ENCODE data around the gene GDF10. TPM values are rescaled to one million over a fixed set of nuclear protein-coding genes. Genes with fewer than 3 reads are reported as not detected.

Gene GDF10
- total and polyA plus RNA-seq, 2 donors (not counting 1 experiment from before 2014, with no cell fraction given): not detected

DNA sequence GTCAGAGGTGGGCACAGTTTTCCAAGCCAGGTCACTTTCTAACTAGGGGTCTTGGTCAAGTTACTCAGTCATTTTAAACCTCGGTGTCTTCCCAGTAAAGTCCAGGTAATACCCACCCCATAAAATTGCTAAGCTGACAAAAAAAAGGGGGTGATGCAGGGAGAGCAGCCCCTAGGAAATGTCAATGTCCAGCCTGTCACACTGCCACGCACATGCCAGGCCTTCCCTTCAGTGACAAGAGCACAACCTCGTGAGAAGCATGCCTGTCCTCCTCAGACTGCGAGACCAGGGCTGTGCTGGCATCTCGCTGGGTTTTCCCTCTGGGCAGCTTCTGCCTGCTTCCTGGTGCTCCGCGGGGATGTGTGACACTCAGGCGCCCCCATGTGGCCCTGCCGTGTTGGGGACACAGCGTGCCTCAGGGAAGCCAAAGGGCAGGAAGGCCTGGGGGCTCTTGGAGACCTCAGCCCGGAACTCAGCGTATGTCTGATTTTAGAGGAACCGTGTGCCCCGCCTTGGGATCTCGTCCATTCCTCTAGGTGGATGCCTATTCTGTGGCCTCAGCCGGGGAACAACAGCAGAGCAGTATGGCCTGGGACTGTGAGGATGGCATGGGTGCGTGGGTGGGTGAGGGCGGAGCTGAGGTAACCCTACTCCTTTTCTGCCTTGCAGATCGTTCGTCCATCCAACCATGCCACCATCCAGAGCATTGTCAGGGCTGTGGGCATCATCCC is 12.1 kb downstream of the GDF10 start:
- H3K9me3 Mint-ChIP-seq (ENCODE audit: insufficient read depth): no peaks in the 10 kb centered on the region
- 23% methylated on average over 17 of the region's 20 CpGs for whole genome bisulfite sequencing (ENCODE audit: insufficient coverage)
- H3K27ac Mint-ChIP-seq: no peak overlapping the region
- H3K36me3 ChIP-seq (replicated peaks in 1 of 2; ENCODE audit: control extremely low read depth in 1 of 2, control insufficient read depth in 1 of 2, extremely low read depth in 1 of 2, insufficient read depth in 2 of 2, low read length in 1 of 2): no peaks in the 10 kb centered on the region
- H3K79me2 ChIP-seq (ENCODE audit: control insufficient read depth, insufficient read depth, low read length): no peaks in the 10 kb centered on the region
- ATAC-seq (ENCODE audit: low read depth) (peak; percentile 63), DNase-seq (peak; percentile 77)
- H3K27me3 ChIP-seq (replicated peaks in 1 of 4; ENCODE audit: control extremely low read depth in 1 of 4, control insufficient read depth in 3 of 4, insufficient read depth in 4 of 4, low read length in 3 of 4): no peaks in the 10 kb centered on the region
- no peaks in the 10 kb centered on the region for H3K27me3 Mint-ChIP-seq
- no peak overlapping the region for H2AFZ ChIP-seq (ENCODE audit: insufficient read depth, low read depth, low read length, poor library complexity, severe bottlenecking)
- TF ChIP-seq, protein P1, sequence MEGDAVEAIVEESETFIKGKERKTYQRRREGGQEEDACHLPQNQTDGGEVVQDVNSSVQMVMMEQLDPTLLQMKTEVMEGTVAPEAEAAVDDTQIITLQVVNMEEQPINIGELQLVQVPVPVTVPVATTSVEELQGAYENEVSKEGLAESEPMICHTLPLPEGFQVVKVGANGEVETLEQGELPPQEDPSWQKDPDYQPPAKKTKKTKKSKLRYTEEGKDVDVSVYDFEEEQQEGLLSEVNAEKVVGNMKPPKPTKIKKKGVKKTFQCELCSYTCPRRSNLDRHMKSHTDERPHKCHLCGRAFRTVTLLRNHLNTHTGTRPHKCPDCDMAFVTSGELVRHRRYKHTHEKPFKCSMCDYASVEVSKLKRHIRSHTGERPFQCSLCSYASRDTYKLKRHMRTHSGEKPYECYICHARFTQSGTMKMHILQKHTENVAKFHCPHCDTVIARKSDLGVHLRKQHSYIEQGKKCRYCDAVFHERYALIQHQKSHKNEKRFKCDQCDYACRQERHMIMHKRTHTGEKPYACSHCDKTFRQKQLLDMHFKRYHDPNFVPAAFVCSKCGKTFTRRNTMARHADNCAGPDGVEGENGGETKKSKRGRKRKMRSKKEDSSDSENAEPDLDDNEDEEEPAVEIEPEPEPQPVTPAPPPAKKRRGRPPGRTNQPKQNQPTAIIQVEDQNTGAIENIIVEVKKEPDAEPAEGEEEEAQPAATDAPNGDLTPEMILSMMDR (IDR thresholded peaks at IDR 0.05): peak; percentile 89
- no peak for TF ChIP-seq EZH2 (IDR thresholded peaks at IDR 0.05; ENCODE audit: borderline replicate concordance, insufficient read depth, low read depth, low read length, poor library complexity, severe bottlenecking)
- ChIA-PET POLR2A (interaction anchor here (0.8 kb wide), 1 partner anchor 265 kb away, joined by 3 read pairs; no protein-coding TSS in a partner anchor), CTCF (interaction anchor here (0.6 to 10.0 kb wide), 25 partner anchors 9 to 320 kb away, joined by 3 to 201 read pairs (median 4); partner anchors contain the start of gene GDF10)
- H3K9me3 ChIP-seq (ENCODE audit: control extremely low read depth in 1 of 3, control insufficient read depth in 2 of 3, insufficient read depth in 1 of 3, low read length in 2 of 3): no peaks in the 10 kb centered on the region
- no peak overlapping the region for H3K27ac ChIP-seq (ENCODE audit: low read length in 2 of 2)
- H4K20me1 ChIP-seq (ENCODE audit: control insufficient read depth, insufficient read depth, low read length, poor library complexity, severe bottlenecking): no peaks in the 10 kb centered on the region
- no peak overlapping the region for H3K9ac ChIP-seq (ENCODE audit: low read length)
- no peak overlapping the region for H3K4me3 ChIP-seq (ENCODE audit: control extremely low read depth in 1 of 5, extremely low read depth in 1 of 5, insufficient read depth in 1 of 5, low read depth in 2 of 5, low read length in 4 of 5)
- H3K4me1 Mint-ChIP-seq: no peaks in the 10 kb centered on the region
- H3K4me2 ChIP-seq (replicated peaks; ENCODE audit: low read depth, low read length, poor library complexity, severe bottlenecking): no peak overlapping the region
- intact Hi-C loops (cut with micrococcal nuclease): loop anchor here (1.0 kb wide), 1 partner anchor 288 kb away; no protein-coding TSS in a partner anchor
- H3K4me1 ChIP-seq (ENCODE audit: control insufficient read depth in 2 of 2, insufficient read depth in 2 of 2, low read length in 2 of 2): no peaks in the 10 kb centered on the region
- no peak overlapping the region for H3K4me3 Mint-ChIP-seq

DNA sequence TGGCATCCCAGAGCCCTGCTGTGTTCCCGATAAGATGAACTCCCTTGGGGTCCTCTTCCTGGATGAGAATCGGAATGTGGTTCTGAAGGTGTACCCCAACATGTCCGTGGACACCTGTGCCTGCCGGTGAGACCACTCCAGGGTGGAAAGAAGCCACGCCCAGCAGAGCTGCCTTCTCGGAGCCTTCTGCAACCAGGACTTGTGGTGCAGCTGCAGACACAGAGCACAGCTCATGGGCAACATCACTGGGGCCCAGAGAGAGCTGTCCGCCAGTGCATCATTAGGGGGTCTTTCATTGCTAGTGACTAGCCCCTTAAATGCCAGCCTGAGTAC is 12.6 kb downstream of the GDF10 start:
- no peak for DNase-seq
- Mint-ChIP-seq H3K9me3 (ENCODE audit: insufficient read depth) (no peaks in the 10 kb centered on the region), H3K27ac (no peak overlapping the region), H3K27me3 (no peaks in the 10 kb centered on the region), H3K4me3 (no peak overlapping the region), H3K4me1 (no peaks in the 10 kb centered on the region)
- Histone ChIP-seq H3K4me2 (replicated peaks; ENCODE audit: low read depth, low read length, poor library complexity, severe bottlenecking) (no peak overlapping the region), H3K4me1 (ENCODE audit: control insufficient read depth in 2 of 2, insufficient read depth in 2 of 2, low read length in 2 of 2) (no peaks in the 10 kb centered on the region), H3K4me3 (ENCODE audit: control extremely low read depth in 1 of 5, extremely low read depth in 1 of 5, insufficient read depth in 1 of 5, low read depth in 2 of 5, low read length in 4 of 5) (no peak overlapping the region), H3K9me3 (ENCODE audit: control extremely low read depth in 1 of 3, control insufficient read depth in 2 of 3, insufficient read depth in 1 of 3, low read length in 2 of 3) (no peaks in the 10 kb centered on the region), H3K79me2 (ENCODE audit: control insufficient read depth, insufficient read depth, low read length) (no peaks in the 10 kb centered on the region), H2AFZ (ENCODE audit: insufficient read depth, low read depth, low read length, poor library complexity, severe bottlenecking) (no peak overlapping the region), H3K27ac (ENCODE audit: low read length in 2 of 2) (no peak overlapping the region), H3K36me3 (replicated peaks in 1 of 2; ENCODE audit: control extremely low read depth in 1 of 2, control insufficient read depth in 1 of 2, extremely low read depth in 1 of 2, insufficient read depth in 2 of 2, low read length in 1 of 2) (no peaks in the 10 kb centered on the region), H3K27me3 (replicated peaks in 1 of 4; ENCODE audit: control extremely low read depth in 1 of 4, control insufficient read depth in 3 of 4, insufficient read depth in 4 of 4, low read length in 3 of 4) (no peaks in the 10 kb centered on the region), H3K9ac (ENCODE audit: low read length) (no peak overlapping the region), H4K20me1 (ENCODE audit: control insufficient read depth, insufficient read depth, low read length, poor library complexity, severe bottlenecking) (no peaks in the 10 kb centered on the region)
- no peak for ATAC-seq (ENCODE audit: low read depth)
- TF ChIP-seq EZH2 (IDR thresholded peaks at IDR 0.05; ENCODE audit: borderline replicate concordance, insufficient read depth, low read depth, low read length, poor library complexity, severe bottlenecking): no peak
- POLR2A ChIA-PET: no interaction called here
- WGBS (ENCODE audit: insufficient coverage): 87% methylated on average over 7 of the region's 7 CpGs
- CTCF ChIA-PET: interaction anchor here (1.0 to 10.0 kb wide), 12 partner anchors 12 to 316 kb away, joined by 3 to 201 read pairs (median 5); no protein-coding TSS in a partner anchor
- intact Hi-C loops (cut with micrococcal nuclease): loop anchor here (1.0 kb wide), 1 partner anchor 288 kb away; no protein-coding TSS in a partner anchor
